Lower leg skin (tissue), 4 donors: ENCODE data around the gene UGT1A8. TPM values are rescaled to one million over a fixed set of nuclear protein-coding genes. Genes with fewer than 3 reads are reported as not detected.

ENCODE experiments used
- DNase-seq, 2 donors: peaks; one replicate each; pipeline ENCODE4 v3.0.0-alpha.2; 2019; ENCODE audit warnings: low spot score in 2 of 2
- H3K4me3 ChIP-seq: fragments of 200-600 bp; sonication (generic); 2 replicates; pipeline ENCODE4 v1.5.1; 2017; ENCODE audit warnings: mild to moderate bottlenecking, low read depth; ENCODE audit not compliant: poor library complexity, severe bottlenecking
- POLR2A ChIP-seq, 2 donors: fragments of 450-650 bp; IDR thresholded peaks; one replicate each; pipeline ENCODE4 v1.6.1; 2016 to 2017; ENCODE audit warnings: antibody characterized with exemption in 2 of 2, mild to moderate bottlenecking in 1 of 2, moderate library complexity in 1 of 2
- WGBS, 2 donors: methylation state at CpG; one replicate each; pipeline ENCODE4 v1.1.5; 2018; 5-methylcytosine and 5-hydroxymethylcytosine counted together
- intact Hi-C: fragments of 100-400 bp; cut with DNase I; formaldehyde crosslinking; loops from one replicate; pipeline ENCODE4 v1.15.0; 2023; ENCODE audit warnings: low total_unique reads
- total RNA-seq, 4 donors: library from RNA; depleted of rRNA; stranded (reverse); fragments of >200 nt; gene quantifications; one replicate each; pipeline ENCODE4 v1.1.0, GENCODE V29; 2016
- TF ChIP-seq, protein P1 (sequence below), 3 donors: fragments of 450-650 bp; IDR thresholded peaks; one replicate each; pipeline ENCODE4 v1.5.1; 2016; ENCODE audit warnings: antibody characterized with exemption in 3 of 3, mild to moderate bottlenecking in 3 of 3, moderate library complexity in 2 of 3

The UGT1A8 gene
- total RNA-seq, 4 donors from 2014 or later = not detected

DNA sequence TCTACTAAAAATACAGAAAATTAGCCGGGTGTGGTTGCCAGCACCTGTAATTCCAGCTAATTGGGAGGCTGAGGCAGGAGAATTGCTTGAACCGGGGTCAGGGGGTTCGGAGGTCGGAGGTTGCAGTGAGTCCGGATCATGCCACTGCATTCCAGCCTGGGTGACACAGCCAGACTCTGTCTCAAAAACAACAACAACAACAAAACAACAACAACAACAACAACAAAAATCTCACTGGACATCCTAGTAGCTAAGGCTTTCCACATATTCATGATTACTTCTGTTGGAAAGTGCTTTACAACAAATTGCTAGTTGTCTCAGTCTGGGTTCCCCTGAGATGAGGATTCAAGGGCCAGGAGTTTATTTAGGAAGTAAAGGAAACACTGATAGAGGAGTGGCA, 156.4 kb downstream of the UGT1A8 start:
- H3K4me3 ChIP-seq = no peak overlapping the region
- intact Hi-C loops = no loop called here
- no peak for TF ChIP-seq POLR2A (IDR thresholded peaks at IDR 0.05)
- TF ChIP-seq, protein P1, sequence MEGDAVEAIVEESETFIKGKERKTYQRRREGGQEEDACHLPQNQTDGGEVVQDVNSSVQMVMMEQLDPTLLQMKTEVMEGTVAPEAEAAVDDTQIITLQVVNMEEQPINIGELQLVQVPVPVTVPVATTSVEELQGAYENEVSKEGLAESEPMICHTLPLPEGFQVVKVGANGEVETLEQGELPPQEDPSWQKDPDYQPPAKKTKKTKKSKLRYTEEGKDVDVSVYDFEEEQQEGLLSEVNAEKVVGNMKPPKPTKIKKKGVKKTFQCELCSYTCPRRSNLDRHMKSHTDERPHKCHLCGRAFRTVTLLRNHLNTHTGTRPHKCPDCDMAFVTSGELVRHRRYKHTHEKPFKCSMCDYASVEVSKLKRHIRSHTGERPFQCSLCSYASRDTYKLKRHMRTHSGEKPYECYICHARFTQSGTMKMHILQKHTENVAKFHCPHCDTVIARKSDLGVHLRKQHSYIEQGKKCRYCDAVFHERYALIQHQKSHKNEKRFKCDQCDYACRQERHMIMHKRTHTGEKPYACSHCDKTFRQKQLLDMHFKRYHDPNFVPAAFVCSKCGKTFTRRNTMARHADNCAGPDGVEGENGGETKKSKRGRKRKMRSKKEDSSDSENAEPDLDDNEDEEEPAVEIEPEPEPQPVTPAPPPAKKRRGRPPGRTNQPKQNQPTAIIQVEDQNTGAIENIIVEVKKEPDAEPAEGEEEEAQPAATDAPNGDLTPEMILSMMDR (IDR thresholded peaks at IDR 0.05) = no peak
- DNase-seq = no peak
- 90 to 92% methylated on average over 5 of the region's 5 CpGs for WGBS, 2 donors

DNA sequence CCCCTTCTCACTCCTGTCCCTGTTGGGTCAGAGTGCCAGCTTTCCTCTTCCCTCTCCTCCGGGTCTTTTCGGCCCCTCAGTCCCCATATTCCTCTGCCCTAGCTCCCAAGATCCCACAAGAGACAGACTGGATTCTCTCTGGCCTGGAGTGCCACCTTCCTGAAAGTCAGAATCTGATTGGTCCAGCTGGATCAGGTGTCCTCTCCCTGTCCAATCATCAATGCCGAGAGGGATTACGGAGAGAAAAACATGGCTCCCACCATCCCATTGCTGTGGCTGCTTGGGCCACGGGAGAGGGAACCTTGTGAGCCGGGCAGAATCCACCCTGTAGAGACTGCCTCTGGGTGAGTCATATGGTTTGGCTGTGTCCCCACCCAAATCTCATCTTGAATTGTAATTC, 158.0 kb downstream of the UGT1A8 start:
- no peak for TF ChIP-seq POLR2A (IDR thresholded peaks at IDR 0.05)
- TF ChIP-seq, protein P1 (IDR thresholded peaks at IDR 0.05) = no peak
- H3K4me3 ChIP-seq = no peak overlapping the region
- intact Hi-C loops = no loop called here
- 87 to 93% methylated on average over 6 of the region's 6 CpGs for WGBS, 2 donors
- DNase-seq = no peak

DNA sequence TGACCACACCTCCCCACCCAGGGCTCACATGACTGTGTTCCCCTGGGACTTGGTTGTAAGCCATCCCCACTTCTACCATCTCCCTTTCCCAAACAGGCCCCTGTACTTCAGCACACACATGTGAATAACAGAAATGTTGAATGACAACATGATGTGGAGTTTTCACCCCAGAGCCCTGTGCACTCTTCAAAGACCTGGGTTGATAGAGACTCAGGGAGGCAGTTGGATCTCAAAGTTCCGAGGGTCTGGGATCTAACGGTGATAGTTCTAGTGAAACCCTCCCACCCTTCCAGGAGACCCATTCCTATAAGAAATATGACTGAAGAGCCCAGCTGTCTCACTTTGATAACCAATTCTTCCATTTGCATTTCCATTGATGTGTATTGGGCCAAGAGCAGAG, 160.6 kb downstream of the UGT1A8 start, which contains the start of gene MROH2A:
MROH2A (plus strand) TSS at position 301 of the 400 bp plus-strand sequence. CDS start 1,029 bp downstream, outside the sequence.
- intact Hi-C loops = no loop called here
- 88 to 95% methylated on average over 2 of the region's 2 CpGs for WGBS, 2 donors
- H3K4me3 ChIP-seq = no peak within 1 kb of the TSS
- DNase-seq = no peak
- no peak for TF ChIP-seq POLR2A (IDR thresholded peaks at IDR 0.05)
- TF ChIP-seq, protein P1 (IDR thresholded peaks at IDR 0.05) = no peak

DNA sequence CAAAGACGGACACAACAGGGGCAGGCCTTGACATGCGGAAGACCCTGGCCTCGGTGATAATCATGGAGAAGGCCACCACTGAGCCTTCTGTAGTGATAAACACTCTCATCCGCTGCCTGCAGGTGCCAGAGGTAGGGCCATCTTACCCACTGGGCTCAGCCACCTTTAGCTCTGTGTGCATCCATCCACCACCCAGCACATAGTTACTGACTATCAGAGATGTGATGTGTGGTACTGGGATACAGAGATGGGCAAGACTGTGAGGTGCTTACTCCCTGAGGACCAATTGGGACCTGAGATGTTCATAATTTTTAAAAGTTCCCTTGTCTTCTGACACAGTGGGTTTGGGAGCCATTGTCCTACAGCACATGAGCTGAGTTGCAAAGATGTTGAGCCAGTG, 162.3 kb downstream of the UGT1A8 start:
- TF ChIP-seq, protein P1 (IDR thresholded peaks at IDR 0.05) = no peak
- TF ChIP-seq POLR2A (IDR thresholded peaks at IDR 0.05) = no peak
- no peak overlapping the region for H3K4me3 ChIP-seq
- 84 to 89% methylated on average over 4 of the region's 4 CpGs for WGBS, 2 donors
- intact Hi-C loops = loop anchor here (10.0 kb wide), 1 partner anchor 1525 kb away; no protein-coding TSS in a partner anchor
- no peak for DNase-seq

DNA sequence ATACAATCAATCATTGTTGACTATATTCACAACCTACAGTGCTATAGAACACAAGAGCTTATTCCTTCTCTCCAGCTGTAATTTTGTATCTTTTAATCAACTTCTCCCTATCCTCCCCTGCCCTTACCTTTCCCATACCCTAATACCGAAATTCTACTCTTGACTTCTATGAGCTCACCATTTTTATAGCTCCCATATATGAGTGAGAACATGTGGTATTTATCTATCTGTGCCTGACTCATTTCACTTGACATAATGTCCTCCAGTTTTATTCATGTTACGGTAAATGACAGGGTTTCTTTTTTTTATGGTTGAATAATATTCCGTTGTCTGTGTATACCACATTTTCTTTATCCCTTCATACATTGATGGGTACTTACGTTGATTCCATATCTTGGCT, 163.3 kb downstream of the UGT1A8 start:
- no peak for TF ChIP-seq POLR2A (IDR thresholded peaks at IDR 0.05)
- TF ChIP-seq, protein P1 (IDR thresholded peaks at IDR 0.05) = no peak
- intact Hi-C loops = loop anchor here (10.0 kb wide), 1 partner anchor 1524 kb away; no protein-coding TSS in a partner anchor
- H3K4me3 ChIP-seq = no peak overlapping the region
- no peak for DNase-seq
- WGBS, 2 donors = 83 to 85% methylated on average over 4 of the region's 4 CpGs

DNA sequence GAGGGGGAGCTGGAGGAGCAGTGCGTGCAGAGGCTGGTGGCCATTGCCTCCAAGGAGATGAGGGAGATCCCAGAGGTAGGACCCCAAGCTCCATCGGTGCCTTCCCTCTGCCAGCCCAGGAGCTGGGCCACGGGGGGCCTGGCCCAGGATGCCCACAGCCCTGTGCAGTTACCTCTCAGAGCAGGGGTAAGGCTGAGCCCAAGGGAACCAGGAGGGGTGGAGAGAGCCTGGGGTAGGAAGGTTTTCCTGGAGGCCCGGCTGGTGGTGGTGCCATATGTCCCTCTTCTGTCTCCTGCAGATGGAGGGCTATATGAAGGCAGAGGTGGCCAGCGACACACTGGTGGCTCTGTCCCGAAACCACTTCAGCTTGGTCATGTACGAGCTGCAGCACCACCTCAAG, 172.1 kb downstream of the UGT1A8 start:
- 83 to 90% methylated on average over 6 to 7 of the region's 7 CpGs for WGBS, 2 donors
- DNase-seq = no peak
- no peak for TF ChIP-seq POLR2A (IDR thresholded peaks at IDR 0.05)
- TF ChIP-seq, protein P1 (IDR thresholded peaks at IDR 0.05) = no peak
- intact Hi-C loops = loop anchor here (10.0 kb wide), 1 partner anchor 1515 kb away; no protein-coding TSS in a partner anchor
- H3K4me3 ChIP-seq = no peak overlapping the region
